Mesendoderm (in vitro differentiated cells): ENCODE measurements around the gene PLCL1.
A peak's percentile ranks its signal among the peaks of the same experiment; 100 is the strongest.

Source experiments
- DNase-seq: peaks from one replicate; pipeline ENCODE4 v3.0.0; 2013
- H2AK5ac ChIP-seq: 2 replicates; pipeline ENCODE4 v1.6.1; 2013; ENCODE audit warnings: low read length, inconsistent platforms
- H2BK120ac ChIP-seq: 2 replicates; pipeline ENCODE4 v1.6.1; 2013; ENCODE audit warnings: low read depth, mild to moderate bottlenecking, low read length, moderate library complexity, mixed read lengths
- H2BK15ac ChIP-seq: replicated peaks from 2 replicates; pipeline ENCODE4 v1.6.1; 2013; ENCODE audit warnings: low read depth, mild to moderate bottlenecking, moderate library complexity
- H2BK5ac ChIP-seq: 2 replicates; pipeline ENCODE4 v1.6.1; 2013; ENCODE audit warnings: low read length, inconsistent platforms
- H3K18ac ChIP-seq: 2 replicates; pipeline ENCODE4 v1.6.1; 2013; ENCODE audit warnings: mild to moderate bottlenecking, low read length, mixed read lengths
- H3K23ac ChIP-seq: one replicate; pipeline ENCODE4 v1.6.1; 2013; ENCODE audit warnings: low read length
- H3K27ac ChIP-seq: 2 replicates; pipeline ENCODE4 v1.5.1; 2013; ENCODE audit warnings: low read depth, mild to moderate bottlenecking, inconsistent platforms, low read length, moderate library complexity
- H3K27me3 ChIP-seq: 2 replicates; pipeline ENCODE4 v1.6.1; 2013; ENCODE audit warnings: low read length, control low read depth, mild to moderate bottlenecking, inconsistent platforms; ENCODE audit not compliant: insufficient read depth, poor library complexity
- H3K36me3 ChIP-seq: 2 replicates; pipeline ENCODE4 v1.6.1; 2013; ENCODE audit warnings: low read length, inconsistent platforms; ENCODE audit not compliant: control insufficient read depth, insufficient read depth
- H3K4ac ChIP-seq: one replicate; pipeline ENCODE4 v1.6.1; 2013; ENCODE audit warnings: low read depth, mild to moderate bottlenecking, low read length, moderate library complexity
- H3K4me1 ChIP-seq: 2 replicates; pipeline ENCODE4 v1.6.1; 2013; ENCODE audit warnings: low read depth, low read length, inconsistent platforms; ENCODE audit not compliant: control insufficient read depth
- H3K4me2 ChIP-seq: 2 replicates; pipeline ENCODE4 v1.6.1; 2013; ENCODE audit warnings: low read length
- H3K4me3 ChIP-seq: 2 replicates; pipeline ENCODE4 v1.5.1; 2013; ENCODE audit warnings: mild to moderate bottlenecking, low read length
- H3K56ac ChIP-seq: one replicate; pipeline ENCODE4 v1.6.1; 2013; ENCODE audit warnings: low read length
- H3K79me1 ChIP-seq: 2 replicates; pipeline ENCODE4 v1.6.1; 2013; ENCODE audit warnings: low read length, inconsistent platforms
- H3K79me2 ChIP-seq: 2 replicates; pipeline ENCODE4 v1.6.1; 2013; ENCODE audit warnings: mild to moderate bottlenecking, low read length; ENCODE audit not compliant: control insufficient read depth, insufficient read depth
- H3K9ac ChIP-seq: 2 replicates; pipeline ENCODE4 v1.6.1; 2013; ENCODE audit warnings: low read length, inconsistent platforms
- H4K5ac ChIP-seq: one replicate; pipeline ENCODE4 v1.6.1; 2013; ENCODE audit warnings: low read length
- H4K8ac ChIP-seq: one replicate; pipeline ENCODE4 v1.6.1; 2013; ENCODE audit warnings: low read depth, mild to moderate bottlenecking, control low read depth, low read length, moderate library complexity
- WGBS: extraction: QIAGEN DNeasy Blood & Tissue Kit; methylation state at CpG from one replicate; pipeline ENCODE4 v1.1.7; 2013; ENCODE audit warnings: low lambda C conversion rate, missing lambda C conversion rate; ENCODE audit not compliant: insufficient coverage; ENCODE audit errors: extremely low coverage; 5-methylcytosine and 5-hydroxymethylcytosine counted together

The PLCL1 gene

GRCh38 chr2:197883354-197884032, 79.1 kb downstream of the PLCL1 start:
- Histone ChIP-seq H2AK5ac (no peak overlapping the region), H3K79me1 (no peaks in the 10 kb centered on the region), H3K79me2 (no peaks in the 10 kb centered on the region), H3K27me3 (no peaks in the 10 kb centered on the region), H3K4me1 (peaks cover 5% of the 10 kb centered on the region), H4K5ac (no peak overlapping the region), H3K4ac (no peak overlapping the region), H3K18ac (no peak overlapping the region), H3K36me3 (no peaks in the 10 kb centered on the region), H3K4me2 (no peak overlapping the region), H2BK15ac (no peak overlapping the region), H3K23ac (no peak overlapping the region), H2BK120ac (no peak overlapping the region), H2BK5ac (no peak overlapping the region), H4K8ac (no peak overlapping the region), H3K56ac (no peak overlapping the region), H3K27ac (no peak overlapping the region), H3K9ac (no peak overlapping the region), H3K4me3 (no peak overlapping the region)
- no CpG with 5 or more reads among the region's 3 CpGs for WGBS
- DNase-seq = no peak

GRCh38 chr2:197884252-197884651, 79.9 kb downstream of the PLCL1 start:
- Histone ChIP-seq H2BK15ac (no peak overlapping the region), H3K4ac (no peak overlapping the region), H2BK120ac (no peak overlapping the region), H3K4me2 (no peak overlapping the region), H4K8ac (no peak overlapping the region), H3K79me1 (no peaks in the 10 kb centered on the region), H4K5ac (no peak overlapping the region), H3K36me3 (no peaks in the 10 kb centered on the region), H3K18ac (no peak overlapping the region), H3K79me2 (no peaks in the 10 kb centered on the region), H2BK5ac (no peak overlapping the region), H3K9ac (no peak overlapping the region), H3K4me1 (no peaks in the 10 kb centered on the region), H3K23ac (no peak overlapping the region), H3K27me3 (no peaks in the 10 kb centered on the region), H3K56ac (no peak overlapping the region), H2AK5ac (no peak overlapping the region), H3K4me3 (no peak overlapping the region), H3K27ac (no peak overlapping the region)
- no peak for DNase-seq
- no CpG with 5 or more reads among the region's 3 CpGs for WGBS

GRCh38 chr2:197885126-197885525, 80.7 kb downstream of the PLCL1 start:
- WGBS = no CpG with 5 or more reads among the region's 3 CpGs
- Histone ChIP-seq H3K9ac (no peak overlapping the region), H3K27ac (no peak overlapping the region), H3K4ac (no peak overlapping the region), H2BK15ac (no peak overlapping the region), H3K79me2 (no peaks in the 10 kb centered on the region), H3K4me1 (no peaks in the 10 kb centered on the region), H4K8ac (no peak overlapping the region), H3K36me3 (no peaks in the 10 kb centered on the region), H2BK120ac (no peak overlapping the region), H3K4me2 (no peak overlapping the region), H2AK5ac (no peak overlapping the region), H3K23ac (no peak overlapping the region), H2BK5ac (no peak overlapping the region), H3K18ac (no peak overlapping the region), H3K56ac (no peak overlapping the region), H4K5ac (no peak overlapping the region), H3K4me3 (no peak overlapping the region), H3K79me1 (no peaks in the 10 kb centered on the region), H3K27me3 (no peaks in the 10 kb centered on the region)
- no peak for DNase-seq

- WGBS = no CpG with 5 or more reads among the region's 4 CpGs
- Histone ChIP-seq H2BK15ac (no peak overlapping the region), H2BK5ac (no peak overlapping the region), H3K18ac (no peak overlapping the region), H4K5ac (no peak overlapping the region), H3K79me1 (no peaks in the 10 kb centered on the region), H2AK5ac (no peak overlapping the region), H3K9ac (no peak overlapping the region), H2BK120ac (no peak overlapping the region), H3K56ac (no peak overlapping the region), H4K8ac (no peak overlapping the region), H3K79me2 (no peaks in the 10 kb centered on the region), H3K27me3 (no peaks in the 10 kb centered on the region), H3K4me1 (no peaks in the 10 kb centered on the region), H3K4me2 (no peak overlapping the region), H3K4ac (no peak overlapping the region), H3K4me3 (no peak overlapping the region), H3K23ac (no peak overlapping the region), H3K36me3 (no peaks in the 10 kb centered on the region), H3K27ac (no peak overlapping the region)
- DNase-seq = no peak
Observed at GRCh38 chr2:197885587-197885986, 81.2 kb downstream of the PLCL1 start.

- Histone ChIP-seq H3K36me3 (no peaks in the 10 kb centered on the region), H3K27me3 (no peaks in the 10 kb centered on the region), H3K4me1 (no peaks in the 10 kb centered on the region), H4K5ac (no peak overlapping the region), H3K4me2 (no peak overlapping the region), H4K8ac (no peak overlapping the region), H3K27ac (no peak overlapping the region), H3K79me1 (no peaks in the 10 kb centered on the region), H2BK15ac (no peak overlapping the region), H3K18ac (no peak overlapping the region), H2BK120ac (no peak overlapping the region), H3K56ac (no peak overlapping the region), H3K4me3 (no peak overlapping the region), H3K79me2 (no peaks in the 10 kb centered on the region), H2AK5ac (no peak overlapping the region), H2BK5ac (peak overlapping the region; percentile 16), H3K4ac (peak overlapping the region; percentile 31), H3K23ac (no peak overlapping the region), H3K9ac (no peak overlapping the region)
- WGBS = no CpG with 5 or more reads among the region's 1 CpG
- DNase-seq = no peak
Observed at GRCh38 chr2:197888321-197888720, 83.9 kb downstream of the PLCL1 start.

GRCh38 chr2:197889041-197889440, 84.6 kb downstream of the PLCL1 start:
- Histone ChIP-seq H3K56ac (no peak overlapping the region), H3K36me3 (no peaks in the 10 kb centered on the region), H2BK15ac (no peak overlapping the region), H3K4me1 (no peaks in the 10 kb centered on the region), H3K79me2 (no peaks in the 10 kb centered on the region), H2AK5ac (no peak overlapping the region), H4K8ac (no peak overlapping the region), H3K27me3 (no peaks in the 10 kb centered on the region), H2BK5ac (no peak overlapping the region), H3K79me1 (no peaks in the 10 kb centered on the region), H3K27ac (no peak overlapping the region), H4K5ac (no peak overlapping the region), H3K23ac (no peak overlapping the region), H3K4me3 (no peak overlapping the region), H3K18ac (no peak overlapping the region), H3K9ac (no peak overlapping the region), H2BK120ac (no peak overlapping the region), H3K4me2 (no peak overlapping the region), H3K4ac (no peak overlapping the region)
- no CpG with 5 or more reads among the region's 2 CpGs for WGBS
- DNase-seq = peak; percentile 95
